ENCODE results near the gene ELMO3.
A peak's percentile ranks its signal among the peaks of the same experiment; 100 is the strongest.

The ELMO3 gene

DNA sequence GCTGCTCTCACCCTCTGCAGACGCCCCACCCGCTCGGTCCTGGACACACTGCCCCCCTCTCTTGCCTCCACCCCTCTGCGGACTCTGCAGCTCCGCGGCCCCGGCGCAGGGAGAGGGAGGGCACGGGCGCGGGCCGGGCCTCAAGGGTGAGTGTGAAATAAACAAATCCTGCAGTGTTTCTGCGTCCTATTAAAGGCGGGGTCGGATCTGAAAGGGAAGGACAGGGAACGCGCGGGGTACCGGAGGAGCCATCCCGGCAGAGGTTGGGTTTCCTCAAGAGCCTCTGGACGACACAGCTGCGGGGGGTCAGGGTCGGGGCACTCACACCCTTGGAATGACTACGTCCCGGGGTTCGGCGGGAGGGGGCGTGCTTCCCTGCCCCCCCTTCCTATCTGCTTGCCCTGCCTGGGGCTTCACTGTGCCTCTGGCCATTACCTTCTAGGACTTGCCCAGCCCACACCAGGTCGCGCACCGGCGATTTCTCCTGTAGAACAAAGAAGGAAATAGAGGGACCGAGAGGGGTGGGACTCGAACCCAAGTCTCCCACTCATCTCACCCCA, 34.9 kb upstream of the ELMO3 start:
- no peak for DNase-seq

DNA sequence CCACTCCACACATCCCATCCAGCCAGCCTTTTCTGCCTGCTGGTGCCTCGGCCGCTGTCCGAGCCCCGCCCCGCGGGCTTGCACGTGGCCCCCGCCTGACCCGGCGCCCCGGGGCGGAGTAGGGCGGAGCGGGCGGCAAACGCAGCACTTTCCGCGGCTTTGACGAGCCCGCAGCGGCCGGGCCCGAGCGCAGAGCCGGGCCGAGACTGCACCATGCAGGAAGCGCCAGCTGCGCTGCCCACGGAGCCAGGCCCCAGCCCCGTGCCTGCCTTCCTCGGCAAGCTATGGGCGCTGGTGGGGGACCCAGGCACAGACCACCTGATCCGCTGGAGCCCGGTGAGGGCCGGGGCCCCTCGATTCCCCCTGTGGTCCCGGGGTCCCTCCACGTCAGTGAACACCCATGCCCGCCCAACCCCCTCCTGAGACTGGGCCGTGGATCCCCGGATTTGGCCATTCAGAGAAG, 34.3 kb upstream of the ELMO3 start, which contains the start of gene HSF4:
TSS of gene HSF4 (plus strand) at position 147 of the 463 bp plus-strand sequence. CDS start at position 214, 67 bp downstream.
- DNase-seq, result peak; percentile 32

DNA sequence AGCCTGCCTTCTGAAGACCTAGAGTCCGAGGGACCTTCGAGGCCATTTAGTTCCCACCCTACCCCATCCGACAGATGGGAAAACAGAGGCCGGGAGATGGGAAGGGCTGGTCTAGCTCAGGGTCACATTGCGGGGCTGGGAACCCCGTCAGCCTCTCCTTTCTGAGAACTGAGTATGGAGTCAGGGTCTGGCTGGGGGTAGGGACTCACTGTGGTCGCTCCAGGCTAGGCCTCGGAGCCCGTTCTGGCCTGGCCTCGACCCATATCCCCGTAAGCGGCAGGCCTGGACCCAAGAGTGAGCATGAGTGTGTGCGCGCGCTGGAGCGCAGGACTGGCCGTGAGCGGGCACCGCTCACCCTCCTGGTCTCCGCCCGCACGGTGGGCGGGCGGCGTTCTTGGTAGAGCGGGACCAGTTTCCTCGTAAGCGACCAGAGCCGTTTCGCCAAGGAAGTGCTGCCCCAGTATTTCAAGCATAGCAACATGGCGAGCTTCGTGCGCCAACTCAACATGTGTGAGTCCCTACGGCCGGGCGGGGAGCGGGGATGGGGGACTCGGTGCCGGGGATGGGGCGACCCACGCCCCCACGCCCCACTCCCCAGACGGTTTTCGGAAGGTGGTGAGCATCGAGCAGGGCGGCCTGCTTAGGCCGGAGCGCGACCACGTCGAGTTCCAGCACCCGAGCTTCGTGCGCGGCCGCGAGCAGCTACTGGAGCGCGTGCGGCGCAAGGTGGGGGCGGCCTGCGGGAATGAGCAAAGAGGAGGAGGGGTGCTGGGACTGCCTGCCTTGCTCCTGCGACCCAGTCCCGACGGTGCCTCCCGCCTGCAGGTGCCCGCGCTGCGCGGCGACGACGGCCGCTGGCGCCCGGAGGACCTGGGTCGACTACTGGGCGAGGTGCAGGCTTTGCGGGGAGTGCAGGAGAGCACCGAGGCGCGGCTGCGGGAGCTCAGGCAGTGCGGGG, 33.5 kb upstream of the ELMO3 start:
- DNase-seq, result no peak

DNA sequence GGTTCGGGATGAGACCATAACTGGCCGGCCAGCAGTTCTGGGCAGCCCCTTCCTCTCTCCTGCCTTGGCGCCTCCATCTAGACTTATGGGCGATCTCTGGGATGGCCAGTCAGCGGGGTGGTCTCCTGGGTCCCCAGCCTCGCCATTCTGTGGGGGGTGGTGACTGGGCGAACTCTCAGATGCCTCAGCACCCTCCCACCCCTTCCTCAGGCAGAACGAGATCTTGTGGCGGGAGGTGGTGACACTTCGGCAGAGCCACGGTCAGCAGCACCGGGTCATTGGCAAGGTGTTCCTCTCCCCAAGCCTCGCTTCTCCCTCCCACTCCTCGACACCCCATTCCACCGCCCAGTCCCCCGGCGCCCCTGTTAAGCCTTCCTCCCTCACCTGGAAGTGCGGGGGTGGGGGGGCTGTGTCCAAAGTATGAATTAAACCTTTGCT, 32.8 kb upstream of the ELMO3 start:
- DNase-seq, result no peak

DNA sequence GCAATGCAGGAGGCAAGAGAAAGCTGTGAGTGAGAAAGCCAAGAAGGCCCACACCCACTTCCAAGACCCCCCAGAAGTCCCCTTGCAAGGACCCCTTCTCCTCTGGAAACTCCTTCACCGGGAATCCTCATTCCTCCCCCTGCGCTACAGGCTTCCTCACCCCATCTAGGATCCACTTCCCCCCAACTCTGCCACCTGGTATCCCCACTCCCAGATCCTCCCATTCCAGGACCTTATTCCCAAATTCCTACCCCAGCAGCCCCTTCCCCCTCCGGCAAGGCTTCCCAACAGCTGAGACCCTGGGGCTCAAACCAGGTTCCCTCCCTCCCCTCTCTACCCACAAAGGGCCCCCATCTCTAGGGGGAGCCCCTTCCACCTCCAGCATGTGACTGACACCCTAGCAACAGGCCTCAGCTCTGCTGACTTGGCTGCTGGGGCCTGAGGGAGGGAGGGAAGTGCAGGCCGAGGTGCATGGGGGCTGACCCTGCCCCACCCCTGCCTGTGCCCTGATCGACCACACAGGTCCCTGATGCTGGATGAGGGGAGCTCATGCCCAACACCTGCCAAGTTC, 32.2 kb upstream of the ELMO3 start:
- DNase-seq, result no peak

DNA sequence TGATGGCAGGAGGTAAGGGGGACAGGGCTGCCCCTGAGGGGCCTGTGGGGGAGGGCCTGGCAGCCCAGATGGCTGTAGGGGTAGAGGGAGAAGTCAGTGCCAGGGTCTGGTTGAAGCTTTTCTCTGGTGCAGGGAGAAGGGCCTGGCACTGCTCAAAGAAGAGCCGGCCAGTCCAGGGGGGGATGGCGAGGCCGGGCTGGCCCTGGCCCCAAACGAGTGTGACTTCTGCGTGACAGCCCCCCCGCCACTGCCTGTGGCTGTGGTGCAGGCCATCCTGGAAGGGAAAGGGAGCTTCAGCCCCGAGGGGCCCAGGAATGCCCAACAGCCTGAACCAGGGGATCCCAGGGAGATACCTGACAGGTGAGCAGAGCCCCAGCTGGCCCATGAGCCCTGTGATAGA, 31.3 kb upstream of the ELMO3 start:
- DNase-seq, result no peak

DNA sequence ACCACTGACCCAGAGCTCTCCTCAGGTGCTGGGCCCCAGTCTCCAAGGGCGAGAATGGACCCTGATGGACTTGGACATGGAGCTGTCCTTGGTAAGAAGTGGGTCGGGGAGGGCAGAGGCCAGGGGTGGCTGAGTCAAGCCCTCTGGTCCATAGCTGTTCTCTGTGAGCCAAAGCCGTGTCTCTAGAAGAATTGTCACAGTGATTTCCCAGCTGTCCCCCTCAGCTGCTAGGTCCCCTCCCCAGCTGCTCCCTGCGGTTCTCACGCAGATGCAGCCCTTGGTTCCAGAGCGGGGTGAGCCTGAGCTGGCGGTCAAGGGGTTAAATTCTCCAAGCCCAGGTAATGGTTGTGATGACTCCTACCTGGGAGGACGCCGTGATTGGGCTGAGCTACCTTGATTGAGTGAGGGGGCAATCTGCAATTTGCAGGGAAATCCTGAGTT, 29.9 kb upstream of the ELMO3 start:
- DNase-seq, result no peak

DNA sequence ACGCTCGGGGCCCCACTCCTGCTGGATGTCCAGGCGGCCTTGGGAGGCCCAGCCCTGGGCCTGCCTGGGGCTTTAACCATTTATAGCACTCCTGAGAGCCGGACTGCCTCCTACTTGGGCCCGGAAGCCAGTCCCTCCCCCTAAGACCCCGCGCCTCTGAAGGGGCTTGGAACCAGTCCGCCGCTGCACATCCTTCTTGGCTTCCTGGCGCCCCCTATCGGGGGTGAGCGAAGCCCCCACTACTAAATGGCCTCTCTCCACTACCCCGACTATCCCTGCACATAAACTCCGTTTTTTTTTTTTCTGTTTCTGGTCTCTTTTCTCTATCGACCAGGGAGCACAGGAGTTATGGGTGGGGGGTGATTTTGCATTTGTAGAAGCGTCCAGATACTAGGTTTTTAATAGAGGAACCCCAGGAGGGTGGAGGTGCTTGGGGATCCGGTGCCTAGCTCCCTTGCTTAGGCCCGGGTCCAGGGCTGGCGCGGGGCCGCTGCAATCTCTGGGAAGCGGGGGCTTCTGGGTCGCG, 29.2 kb upstream of the ELMO3 start:
- peak; percentile 42 for DNase-seq

DNA sequence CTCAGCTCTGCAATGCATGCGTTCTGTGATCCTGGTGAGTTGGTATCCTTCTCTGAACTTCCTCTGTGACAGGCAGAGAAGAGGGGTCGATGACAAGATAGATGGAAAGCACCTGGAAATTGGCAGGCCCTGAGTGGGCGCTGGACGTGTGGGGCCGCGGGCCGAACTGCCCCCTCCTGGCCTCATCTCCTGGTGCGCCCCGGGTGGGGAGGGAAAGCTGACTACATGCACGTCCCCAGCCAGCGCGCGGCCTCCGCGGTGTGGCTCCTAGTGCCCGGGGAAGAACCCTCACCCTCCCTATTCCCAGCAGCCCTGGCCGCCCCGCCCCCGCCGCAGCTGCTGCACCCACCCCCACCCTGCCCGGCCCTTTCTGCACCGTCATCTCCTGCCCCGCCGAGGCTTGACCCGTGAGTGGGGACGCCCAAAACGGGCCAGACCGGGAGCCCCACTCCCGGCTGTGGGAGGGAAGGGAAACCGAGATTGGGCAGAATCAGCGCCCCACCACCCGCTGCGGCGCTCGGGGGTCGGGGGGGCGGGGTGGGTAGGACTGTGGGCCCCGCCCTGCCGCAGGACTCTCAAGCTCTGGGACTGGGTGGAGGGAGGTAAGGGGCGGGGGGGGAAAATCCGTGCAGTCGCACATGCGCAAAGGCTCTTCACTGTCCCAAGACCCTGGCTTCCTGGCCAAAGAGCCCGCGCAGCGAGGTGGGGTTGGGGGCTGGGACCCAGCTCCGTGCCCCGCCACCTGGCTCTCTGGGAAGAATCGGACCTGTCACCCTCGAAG, 28.6 kb upstream of the ELMO3 start, which contains the start of gene NOL3:
TSS of gene NOL3 (plus strand) at position 371 of the 781 bp plus-strand sequence.
- peak; percentile 47 for DNase-seq

DNA sequence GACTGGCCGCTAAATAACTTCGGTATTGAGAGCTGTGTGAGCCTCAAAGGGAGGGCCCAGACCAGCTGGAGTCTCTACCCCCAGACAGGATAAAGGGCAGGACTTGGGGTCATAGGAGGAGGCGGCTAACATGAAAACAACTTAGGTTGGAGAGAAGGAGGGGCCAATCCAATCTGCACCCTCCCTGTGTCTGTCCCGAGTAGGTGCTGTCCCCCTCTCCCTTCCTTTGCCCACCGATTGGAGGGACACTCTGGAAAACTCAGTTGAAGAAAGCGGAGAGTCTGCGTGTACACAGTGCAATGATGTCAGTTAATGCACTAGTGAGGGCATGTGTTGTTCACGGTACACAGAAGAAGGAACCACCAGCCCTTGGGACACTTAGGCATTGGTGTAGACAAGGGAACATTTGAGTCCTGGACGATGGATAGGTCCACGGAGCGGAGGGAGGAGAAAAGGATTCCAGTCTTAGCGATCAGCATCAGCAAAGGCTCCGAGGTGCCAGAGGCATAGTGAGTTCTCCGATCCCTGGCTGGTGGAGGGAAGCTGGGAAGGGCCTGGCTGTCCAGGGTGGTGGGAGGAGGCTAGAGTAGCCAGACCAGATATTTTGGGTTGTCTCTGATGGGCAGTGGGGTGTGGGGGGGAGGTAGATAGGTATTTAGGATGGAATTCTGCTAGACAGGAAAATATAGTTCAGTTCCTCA, 27.8 kb upstream of the ELMO3 start:
- DNase-seq, result no peak

DNA sequence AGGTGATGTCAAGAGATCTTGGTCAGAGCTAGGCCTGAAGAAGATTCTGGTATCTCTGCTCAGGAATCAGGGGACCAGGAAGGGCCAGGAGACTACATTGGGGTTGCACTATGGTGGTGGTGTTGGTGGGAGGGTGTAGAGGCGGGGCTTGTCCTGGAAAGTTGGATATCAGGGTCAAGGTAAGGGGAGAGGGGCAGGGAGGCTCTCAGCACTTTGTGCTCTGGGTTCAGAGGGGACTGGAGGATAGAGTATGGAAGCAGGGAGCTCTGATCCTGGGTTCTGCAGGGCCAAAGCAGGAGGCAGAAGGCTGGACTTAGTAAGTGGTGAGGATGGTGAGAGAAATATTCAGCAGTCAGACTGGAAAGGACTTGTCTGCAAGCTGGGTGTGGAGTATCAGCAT, 25.6 kb upstream of the ELMO3 start:
- DNase-seq, result no peak

DNA sequence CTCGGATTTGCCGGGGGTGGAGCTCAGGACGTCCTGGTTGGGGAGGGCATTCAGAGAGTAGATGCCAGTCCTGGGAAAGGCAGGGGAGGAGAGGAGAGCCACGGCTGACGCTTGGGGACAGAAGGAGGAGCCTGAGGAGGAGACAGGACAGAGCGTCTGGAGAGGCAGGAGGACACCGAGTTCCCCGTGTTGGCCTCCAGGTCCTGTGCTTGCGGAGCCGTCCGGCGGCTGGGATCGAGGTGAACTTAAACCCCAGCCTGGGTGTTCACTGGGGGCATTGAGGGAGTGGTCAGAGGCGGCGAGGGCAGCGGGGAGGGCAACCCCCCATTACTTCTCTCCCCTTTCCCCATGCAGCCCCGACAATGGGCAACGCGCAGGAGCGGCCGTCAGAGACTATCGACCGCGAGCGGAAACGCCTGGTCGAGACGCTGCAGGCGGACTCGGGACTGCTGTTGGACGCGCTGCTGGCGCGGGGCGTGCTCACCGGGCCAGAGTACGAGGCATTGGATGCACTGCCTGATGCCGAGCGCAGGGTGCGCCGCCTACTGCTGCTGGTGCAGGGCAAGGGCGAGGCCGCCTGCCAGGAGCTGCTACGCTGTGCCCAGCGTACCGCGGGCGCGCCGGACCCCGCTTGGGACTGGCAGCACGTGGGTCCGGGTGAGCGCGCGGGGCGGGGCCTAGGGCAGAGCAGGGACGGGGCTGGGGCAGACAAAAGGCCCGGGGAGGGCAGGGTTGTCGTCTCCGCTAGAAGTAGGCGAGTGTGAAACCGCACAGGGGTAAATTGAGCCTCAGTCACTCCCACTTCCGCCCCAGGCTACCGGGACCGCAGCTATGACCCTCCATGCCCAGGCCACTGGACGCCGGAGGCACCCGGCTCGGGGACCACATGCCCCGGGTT, 24.9 kb upstream of the ELMO3 start:
- peak; percentile 85 for DNase-seq

DNA sequence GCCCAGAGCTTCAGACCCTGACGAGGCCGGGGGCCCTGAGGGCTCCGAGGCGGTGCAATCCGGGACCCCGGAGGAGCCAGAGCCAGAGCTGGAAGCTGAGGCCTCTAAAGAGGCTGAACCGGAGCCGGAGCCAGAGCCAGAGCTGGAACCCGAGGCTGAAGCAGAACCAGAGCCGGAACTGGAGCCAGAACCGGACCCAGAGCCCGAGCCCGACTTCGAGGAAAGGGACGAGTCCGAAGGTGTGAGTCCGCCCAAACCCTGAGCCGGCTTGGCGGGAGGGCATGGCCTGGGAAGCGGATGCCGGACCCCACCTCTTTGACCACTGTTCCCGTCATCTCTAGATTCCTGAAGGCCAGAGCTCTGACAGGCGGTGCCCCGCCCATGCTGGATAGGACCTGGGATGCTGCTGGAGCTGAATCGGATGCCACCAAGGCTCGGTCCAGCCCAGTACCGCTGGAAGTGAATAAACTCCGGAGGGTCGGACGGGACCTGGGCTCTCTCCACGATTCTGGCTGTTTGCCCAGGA, 24.2 kb upstream of the ELMO3 start:
- DNase-seq, result no peak

DNA sequence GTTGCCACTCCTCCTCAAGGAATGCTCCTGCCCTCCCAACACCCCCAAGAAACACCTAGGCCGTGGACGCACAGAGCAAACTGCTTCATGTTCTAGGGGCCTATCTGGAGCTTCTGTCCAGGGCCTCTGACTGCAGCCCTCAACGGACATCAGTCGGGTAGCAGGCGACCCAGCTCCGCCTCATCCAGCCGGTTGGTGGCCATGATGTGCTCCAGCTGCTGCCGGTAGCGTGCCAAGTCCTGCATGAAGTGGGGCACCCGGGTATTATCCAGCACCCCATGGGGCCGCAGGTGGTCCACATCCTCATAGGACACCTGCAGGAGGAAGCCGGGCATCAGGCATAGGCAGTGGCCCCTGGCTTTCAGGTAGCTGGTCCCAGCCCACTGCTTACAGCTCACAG, 22.3 kb upstream of the ELMO3 start:
- no peak for DNase-seq

DNA sequence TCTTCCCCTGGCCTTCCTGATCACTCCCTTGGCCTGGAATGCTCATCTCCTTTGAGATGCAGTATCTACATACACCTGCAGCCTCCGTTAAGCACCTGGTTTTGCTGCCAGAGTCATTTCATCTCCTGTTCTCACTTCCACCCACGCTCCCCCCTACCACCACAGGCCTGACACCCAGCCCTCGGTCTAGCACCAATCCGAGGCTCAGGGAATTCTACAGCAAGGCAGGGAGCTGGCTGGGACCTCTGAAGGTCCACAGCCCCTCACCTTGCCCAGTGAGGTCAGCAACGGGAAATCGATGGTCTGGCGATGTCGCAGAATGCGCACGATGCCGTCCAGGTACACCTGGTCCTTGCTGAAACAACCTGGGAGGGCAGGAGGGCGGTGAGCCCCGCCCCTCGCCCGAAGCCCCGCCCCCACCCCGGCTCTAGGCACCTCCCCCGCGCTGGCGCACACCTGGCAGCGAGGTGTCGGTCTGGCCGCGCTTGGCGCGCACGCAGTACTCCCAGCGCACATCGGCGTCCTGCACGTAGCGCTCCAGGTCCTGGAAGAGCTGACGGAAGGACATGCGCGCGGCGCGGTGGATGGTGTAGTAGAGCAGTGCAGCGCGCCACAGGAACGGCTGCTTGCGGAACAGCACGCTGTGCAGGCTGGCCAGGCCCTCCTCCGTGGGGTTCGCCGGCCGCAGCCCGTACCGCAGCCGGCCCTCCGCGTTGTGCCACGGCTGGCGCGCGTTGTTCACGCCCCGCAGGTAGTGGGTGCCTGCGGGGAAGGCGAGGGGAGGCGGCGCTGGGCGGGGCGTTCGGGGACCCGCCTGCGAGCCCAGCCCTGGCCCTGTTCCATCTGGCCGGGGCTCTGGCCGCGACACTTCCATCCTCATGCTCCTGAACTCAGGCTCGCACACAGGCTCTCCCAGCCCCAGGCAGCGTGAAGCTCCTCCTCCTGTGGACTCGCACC, 20.9 kb upstream of the ELMO3 start:
- DNase-seq, result peak; percentile 37

DNA sequence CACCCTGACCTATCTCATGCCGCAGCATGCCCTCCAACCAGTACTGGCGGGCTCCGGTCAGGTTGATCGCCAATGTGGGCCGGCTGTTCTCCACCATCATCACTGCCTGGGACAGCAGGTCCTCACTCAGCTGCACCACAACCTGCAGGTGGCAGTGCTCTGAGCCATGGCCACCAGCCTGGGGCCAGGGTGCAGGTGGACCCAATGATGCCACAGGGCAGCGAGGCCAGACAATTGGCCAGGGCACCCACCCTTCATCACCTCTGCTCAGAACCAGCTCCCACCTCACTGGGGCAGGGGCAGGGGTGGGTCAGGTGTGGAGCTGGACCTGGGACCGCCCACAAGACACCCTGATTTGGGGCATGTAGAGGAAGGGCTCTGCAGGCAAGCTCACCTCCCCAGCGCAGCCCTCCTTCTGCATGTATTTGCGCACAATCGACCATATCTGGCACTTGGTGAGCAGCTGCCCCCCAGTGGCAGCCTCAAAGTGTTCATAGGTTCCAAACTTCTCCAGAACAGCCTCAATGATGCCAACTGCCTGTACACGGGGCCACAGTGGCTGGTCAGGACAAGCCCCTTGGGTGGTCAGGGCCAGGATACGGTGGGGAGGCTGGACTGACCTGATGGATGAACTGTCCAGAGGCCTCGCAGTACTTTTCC, 19.4 kb upstream of the ELMO3 start:
- peak; percentile 52 for DNase-seq

DNA sequence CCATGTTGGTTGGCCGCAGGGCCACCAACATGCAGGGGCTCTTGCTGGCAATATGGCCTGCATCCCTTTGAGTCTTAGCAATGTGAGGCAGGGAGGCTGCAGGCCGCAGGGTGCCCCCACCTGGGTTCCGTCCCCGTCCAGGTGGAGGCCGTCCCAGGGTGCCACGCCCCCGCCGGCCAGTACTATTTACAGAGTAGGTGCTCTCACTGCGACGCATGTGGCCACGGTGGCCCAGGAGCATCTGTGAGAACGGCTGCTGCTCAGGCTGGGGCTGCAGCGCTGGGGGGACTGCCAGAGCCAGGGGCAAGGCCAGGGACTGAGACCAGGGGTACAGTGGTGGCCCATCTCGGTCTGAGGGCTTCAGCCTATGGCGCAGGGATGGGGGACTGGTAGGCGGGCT, 18.8 kb upstream of the ELMO3 start:
- no peak for DNase-seq

DNA sequence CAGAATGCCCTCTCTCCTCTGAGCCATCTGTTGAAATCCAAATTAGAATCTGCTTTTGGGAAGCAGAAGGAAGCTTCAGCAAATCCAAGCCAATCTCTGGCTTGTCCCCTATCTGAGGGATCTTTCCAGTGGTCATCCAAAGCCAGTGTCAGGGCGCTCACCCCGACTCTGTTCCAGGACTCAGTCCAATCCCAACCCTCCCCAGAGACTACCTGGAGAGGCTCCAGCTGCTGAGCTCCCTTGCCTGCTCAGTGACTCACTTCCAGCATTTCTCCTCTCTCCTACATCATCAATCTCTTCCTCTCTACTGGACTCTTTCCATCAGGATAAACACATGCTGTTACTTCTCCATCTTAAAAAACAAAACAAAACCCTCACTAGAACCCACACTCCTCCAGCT, 17.6 kb upstream of the ELMO3 start:
- no peak for DNase-seq

DNA sequence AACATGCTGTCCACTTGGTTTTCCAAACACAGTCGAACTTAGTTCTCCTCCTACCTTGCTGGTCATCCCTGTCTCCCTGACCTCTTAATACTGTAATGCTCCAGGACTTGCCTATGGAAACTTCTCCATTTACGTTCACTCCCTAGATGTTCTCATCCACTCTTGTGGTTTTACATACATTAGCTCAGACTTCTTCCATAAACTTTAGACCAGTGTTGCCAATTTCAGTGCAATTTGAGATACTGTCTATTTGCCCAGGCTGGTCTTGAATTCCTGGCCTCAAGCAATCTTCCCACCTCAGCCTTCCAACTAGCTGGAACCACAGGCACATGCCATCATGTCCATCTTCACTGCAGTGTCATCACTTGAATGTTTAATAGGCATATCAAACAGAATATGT, 16.6 kb upstream of the ELMO3 start:
- DNase-seq, result no peak
